HepG2 (cell line): ENCODE measurements around the gene PLA2G12A. TPM values are rescaled to one million over a fixed set of nuclear protein-coding genes. Genes with fewer than 3 reads are reported as not detected.

Experiments used
- ATF1 ChIP-seq: IDR thresholded peaks from 2 replicates; pipeline ENCODE4 v1.6.1; 2016; ENCODE audit warnings: mild to moderate bottlenecking, control low read depth
- CENPT ChIP-seq: sonication (generic); formaldehyde crosslinking; IDR thresholded peaks from 2 replicates; pipeline ENCODE4 v1.8.0; 2022; ENCODE audit warnings: low read depth, mild to moderate bottlenecking, moderate library complexity, missing genetic modification reagents
- ETV5 ChIP-seq: IDR thresholded peaks from 2 replicates; pipeline ENCODE4 v1.6.1; 2018; ENCODE audit warnings: missing biosample characterization, missing genetic modification reagents, inconsistent platforms, borderline replicate concordance
- ISX ChIP-seq: sonication (generic); formaldehyde crosslinking; conservative IDR thresholded peaks from 2 replicates; pipeline ENCODE4 v1.5.0; 2020; ENCODE audit warnings: missing genetic modification reagents
- KDM5A ChIP-seq: fragments of 200-600 bp; sonication (generic); IDR thresholded peaks from 2 replicates; pipeline ENCODE4 v1.7.0; 2018; ENCODE audit warnings: antibody characterized with exemption, mild to moderate bottlenecking, low read length, borderline replicate concordance
- MAFK ChIP-seq, 2 experiments: IDR thresholded peaks in 1 of 2; conservative IDR thresholded peaks in 1 of 2; 2 replicates each; pipeline ENCODE4 v1.6.1; 2011; ENCODE audit warnings: improper control_type of control experiment in 2 of 2, low read length in 2 of 2
- MYC ChIP-seq: sonication (generic); formaldehyde crosslinking; IDR thresholded peaks from 2 replicates; pipeline ENCODE4 v1.9.0; 2021; ENCODE audit warnings: missing genetic modification reagents, borderline replicate concordance
- SMAD1 ChIP-seq: sonication (generic); formaldehyde crosslinking; IDR thresholded peaks from 2 replicates; pipeline ENCODE4 v1.4.0; 2020; ENCODE audit warnings: missing genetic modification reagents, low read depth, mild to moderate bottlenecking, borderline replicate concordance
- SOX13 ChIP-seq, 3 experiments: fragments of 450-650 bp in 1 of 3; sonication (generic) in 1 of 3; formaldehyde crosslinking in 1 of 3; IDR thresholded peaks in 2 of 3; conservative IDR thresholded peaks in 1 of 3; 2 replicates each; pipeline versions ENCODE4 v1.5.0 to v1.6.1; 2016 to 2020; ENCODE audit warnings: antibody characterized with exemption in 1 of 3, mild to moderate bottlenecking in 1 of 3, missing compliant biosample characterization in 1 of 3, missing genetic modification reagents in 1 of 3, moderate library complexity in 1 of 3
- SOX6 ChIP-seq, 2 experiments: fragments of 450-650 bp in 1 of 2; sonication (generic) in 1 of 2; formaldehyde crosslinking in 1 of 2; IDR thresholded peaks; 2 replicates each; pipeline versions ENCODE4 v1.4.0 to v1.6.1; 2017 to 2020; ENCODE audit warnings: antibody characterized with exemption in 1 of 2, mild to moderate bottlenecking in 1 of 2, missing genetic modification reagents in 1 of 2
- ZBTB38 ChIP-seq: sonication (generic); formaldehyde crosslinking; IDR thresholded peaks from 2 replicates; pipeline ENCODE4 v1.5.1; 2020; ENCODE audit warnings: mild to moderate bottlenecking, missing genetic modification reagents
- ZFP1 ChIP-seq: IDR thresholded peaks from 2 replicates; pipeline ENCODE4 v1.6.1; 2016
- ZNF124 ChIP-seq: sonication (generic); formaldehyde crosslinking; IDR thresholded peaks from 2 replicates; pipeline ENCODE4 v1.4.0; 2020; ENCODE audit warnings: missing genetic modification reagents
- ZNF136 ChIP-seq: sonication (generic); formaldehyde crosslinking; IDR thresholded peaks from 2 replicates; pipeline ENCODE4 v1.8.1; 2022; ENCODE audit warnings: low read depth, mild to moderate bottlenecking, moderate library complexity, missing genetic modification reagents
- ZNF446 ChIP-seq: sonication (generic); formaldehyde crosslinking; IDR thresholded peaks from 2 replicates; pipeline ENCODE4 v1.5.0; 2020; ENCODE audit warnings: mild to moderate bottlenecking, missing genetic modification reagents
- ZNF772 ChIP-seq: sonication (generic); formaldehyde crosslinking; IDR thresholded peaks from 2 replicates; pipeline ENCODE4 v1.5.0; 2020; ENCODE audit warnings: mild to moderate bottlenecking, missing genetic modification reagents
- ZNF879 ChIP-seq: sonication (generic); formaldehyde crosslinking; IDR thresholded peaks from 2 replicates; pipeline ENCODE4 v1.8.1; 2023; ENCODE audit warnings: missing genetic modification reagents
- polyA plus RNA-seq, 8 experiments: library from polyadenylated mRNA; depleted of rRNA in 3 of 8; stranded (reverse) in 7 of 8; unstranded in 1 of 8; fragments of >200 nt; fragmentation: Illumina TruSeq in 4 of 8; extraction: Trizol in 4 of 8; gene quantifications; 2 replicates each; pipeline versions ENCODE4 v1.2.1 to v1.2.3, GENCODE V29; 2011 to 2016; ENCODE audit warnings: low read depth in 4 of 8, missing spikeins in 1 of 8, mixed read lengths in 1 of 8; ENCODE audit not compliant: insufficient read depth in 1 of 8
- total RNA-seq, 5 experiments: library from RNA; depleted of rRNA; stranded (reverse); fragments of >200 nt; fragmentation: Illumina TruSeq; extraction: Trizol; gene quantifications; 2 replicates each; pipeline ENCODE4 v1.2.3, GENCODE V29; 2016; ENCODE audit warnings: low read depth in 1 of 5
- TF ChIP-seq, protein P1 (sequence below): sonication (generic); formaldehyde crosslinking; IDR thresholded peaks from 2 replicates; pipeline ENCODE4 v1.5.1; 2020; ENCODE audit warnings: missing genetic modification reagents, mild to moderate bottlenecking, borderline replicate concordance
- TF ChIP-seq, protein P2 (sequence below): IDR thresholded peaks from 2 replicates; pipeline ENCODE4 v1.6.1; 2016; ENCODE audit warnings: low read depth
- TF ChIP-seq, protein P3 (sequence below): sonication (generic); formaldehyde crosslinking; IDR thresholded peaks from 2 replicates; pipeline ENCODE4 v1.5.0; 2020; ENCODE audit warnings: missing genetic modification reagents, mild to moderate bottlenecking, borderline replicate concordance
- TF ChIP-seq, protein P4 (sequence below): sonication (generic); formaldehyde crosslinking; IDR thresholded peaks from 2 replicates; pipeline ENCODE4 v1.9.0; 2022; ENCODE audit warnings: low read depth, missing genetic modification reagents

PLA2G12A gene
- total and polyA plus RNA-seq, 2 of the 13 experiments (the other 11 are each of a cell fraction or from before 2014, with no cell fraction given), result 61.2 to 64.0 TPM

DNA sequence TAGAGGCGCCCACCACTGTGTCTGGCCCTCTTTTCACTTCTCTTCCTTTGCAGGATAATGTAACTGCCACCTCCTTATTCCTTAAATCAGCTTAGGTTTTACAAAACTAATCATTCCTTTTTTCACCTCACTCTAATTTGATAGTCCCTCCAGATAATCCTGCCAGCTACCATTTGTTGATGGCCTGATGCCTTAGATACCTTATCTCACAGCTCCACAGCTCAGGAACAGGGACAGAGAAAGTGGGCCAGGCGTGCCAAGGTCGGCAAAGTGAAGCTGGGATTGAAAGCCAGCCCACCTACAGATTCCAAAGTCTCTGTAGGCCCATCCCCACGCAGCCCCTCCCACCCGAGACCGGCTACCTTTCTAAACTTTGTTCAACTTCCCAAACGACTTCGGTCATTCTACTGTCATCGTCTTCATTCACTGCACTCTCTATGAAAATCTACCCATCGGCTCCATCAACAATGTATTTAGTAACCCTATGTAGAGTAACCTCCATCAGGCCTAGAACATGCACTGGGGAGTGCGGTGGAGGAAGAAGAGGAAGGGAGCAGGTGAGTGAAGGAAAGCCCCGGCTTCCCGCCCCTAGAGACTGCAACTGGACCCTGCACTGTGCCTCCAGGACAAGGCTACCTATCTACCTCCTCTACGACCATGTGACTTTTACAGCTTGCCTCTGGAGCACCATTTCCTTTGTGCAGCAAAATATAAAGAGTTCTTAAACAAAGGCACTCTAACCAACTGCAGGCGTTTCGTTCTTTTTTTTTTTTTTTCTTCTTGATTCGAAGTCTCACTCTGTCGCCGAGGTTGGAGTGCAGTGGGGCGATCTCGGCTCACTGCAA, 28.1 kb downstream of the PLA2G12A start (continued):
- no peak for TF ChIP-seq SOX6 (IDR thresholded peaks at IDR 0.05)
- no peak for TF ChIP-seq SOX6 (CRISPR knock-in tag; IDR thresholded peaks at IDR 0.05)
- no peak for TF ChIP-seq ZFP1 (CRISPR knock-in tag)
- TF ChIP-seq CENPT (CRISPR knock-in tag), result no peak
- no peak for TF ChIP-seq ZNF772 (CRISPR knock-in tag)
- 0 out of 2 replicates have a peak, but pooled peaks have one; percentile 19 for TF ChIP-seq MYC (CRISPR knock-in tag)
- no peak for TF ChIP-seq ETV5 (CRISPR knock-in tag)
- no peak for TF ChIP-seq KDM5A
- TF ChIP-seq SMAD1 (CRISPR knock-in tag), result no peak
- TF ChIP-seq ZNF124 (CRISPR knock-in tag), result no peak
- TF ChIP-seq ISX (CRISPR knock-in tag), result no peak
- no peak for TF ChIP-seq ZNF446 (CRISPR knock-in tag)
- TF ChIP-seq, protein P1, sequence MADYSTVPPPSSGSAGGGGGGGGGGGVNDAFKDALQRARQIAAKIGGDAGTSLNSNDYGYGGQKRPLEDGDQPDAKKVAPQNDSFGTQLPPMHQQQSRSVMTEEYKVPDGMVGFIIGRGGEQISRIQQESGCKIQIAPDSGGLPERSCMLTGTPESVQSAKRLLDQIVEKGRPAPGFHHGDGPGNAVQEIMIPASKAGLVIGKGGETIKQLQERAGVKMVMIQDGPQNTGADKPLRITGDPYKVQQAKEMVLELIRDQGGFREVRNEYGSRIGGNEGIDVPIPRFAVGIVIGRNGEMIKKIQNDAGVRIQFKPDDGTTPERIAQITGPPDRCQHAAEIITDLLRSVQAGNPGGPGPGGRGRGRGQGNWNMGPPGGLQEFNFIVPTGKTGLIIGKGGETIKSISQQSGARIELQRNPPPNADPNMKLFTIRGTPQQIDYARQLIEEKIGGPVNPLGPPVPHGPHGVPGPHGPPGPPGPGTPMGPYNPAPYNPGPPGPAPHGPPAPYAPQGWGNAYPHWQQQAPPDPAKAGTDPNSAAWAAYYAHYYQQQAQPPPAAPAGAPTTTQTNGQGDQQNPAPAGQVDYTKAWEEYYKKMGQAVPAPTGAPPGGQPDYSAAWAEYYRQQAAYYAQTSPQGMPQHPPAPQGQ (CRISPR knock-in tag), result no peak
- no peak for TF ChIP-seq ZNF136 (CRISPR knock-in tag)
- TF ChIP-seq, protein P2, sequence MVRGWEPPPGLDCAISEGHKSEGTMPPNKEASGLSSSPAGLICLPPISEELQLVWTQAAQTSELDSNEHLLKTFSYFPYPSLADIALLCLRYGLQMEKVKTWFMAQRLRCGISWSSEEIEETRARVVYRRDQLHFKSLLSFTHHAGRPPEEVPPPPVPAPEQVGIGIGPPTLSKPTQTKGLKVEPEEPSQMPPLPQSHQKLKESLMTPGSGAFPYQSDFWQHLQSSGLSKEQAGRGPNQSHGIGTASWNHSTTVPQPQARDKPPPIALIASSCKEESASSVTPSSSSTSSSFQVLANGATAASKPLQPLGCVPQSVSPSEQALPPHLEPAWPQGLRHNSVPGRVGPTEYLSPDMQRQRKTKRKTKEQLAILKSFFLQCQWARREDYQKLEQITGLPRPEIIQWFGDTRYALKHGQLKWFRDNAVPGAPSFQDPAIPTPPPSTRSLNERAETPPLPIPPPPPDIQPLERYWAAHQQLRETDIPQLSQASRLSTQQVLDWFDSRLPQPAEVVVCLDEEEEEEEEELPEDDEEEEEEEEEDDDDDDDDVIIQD (CRISPR knock-in tag), result no peak
- TF ChIP-seq, protein P3, sequence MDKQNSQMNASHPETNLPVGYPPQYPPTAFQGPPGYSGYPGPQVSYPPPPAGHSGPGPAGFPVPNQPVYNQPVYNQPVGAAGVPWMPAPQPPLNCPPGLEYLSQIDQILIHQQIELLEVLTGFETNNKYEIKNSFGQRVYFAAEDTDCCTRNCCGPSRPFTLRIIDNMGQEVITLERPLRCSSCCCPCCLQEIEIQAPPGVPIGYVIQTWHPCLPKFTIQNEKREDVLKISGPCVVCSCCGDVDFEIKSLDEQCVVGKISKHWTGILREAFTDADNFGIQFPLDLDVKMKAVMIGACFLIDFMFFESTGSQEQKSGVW (CRISPR knock-in tag), result no peak
- TF ChIP-seq ATF1 (CRISPR knock-in tag), result no peak
- no peak for TF ChIP-seq ZBTB38 (CRISPR knock-in tag)
- TF ChIP-seq, protein P4, sequence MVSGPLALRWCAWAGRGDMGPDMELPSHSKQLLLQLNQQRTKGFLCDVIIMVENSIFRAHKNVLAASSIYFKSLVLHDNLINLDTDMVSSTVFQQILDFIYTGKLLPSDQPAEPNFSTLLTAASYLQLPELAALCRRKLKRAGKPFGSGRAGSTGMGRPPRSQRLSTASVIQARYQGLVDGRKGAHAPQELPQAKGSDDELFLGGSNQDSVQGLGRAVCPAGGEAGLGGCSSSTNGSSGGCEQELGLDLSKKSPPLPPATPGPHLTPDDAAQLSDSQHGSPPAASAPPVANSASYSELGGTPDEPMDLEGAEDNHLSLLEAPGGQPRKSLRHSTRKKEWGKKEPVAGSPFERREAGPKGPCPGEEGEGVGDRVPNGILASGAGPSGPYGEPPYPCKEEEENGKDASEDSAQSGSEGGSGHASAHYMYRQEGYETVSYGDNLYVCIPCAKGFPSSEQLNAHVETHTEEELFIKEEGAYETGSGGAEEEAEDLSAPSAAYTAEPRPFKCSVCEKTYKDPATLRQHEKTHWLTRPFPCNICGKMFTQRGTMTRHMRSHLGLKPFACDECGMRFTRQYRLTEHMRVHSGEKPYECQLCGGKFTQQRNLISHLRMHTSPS (CRISPR knock-in tag), result no peak
- TF ChIP-seq ZNF879, result no peak
- no peak for TF ChIP-seq SOX13 (IDR thresholded peaks at IDR 0.05)
- no peak for TF ChIP-seq SOX13 (CRISPR knock-in tag; conservative IDR thresholded peaks at IDR 0.05 in 1 of 2, IDR thresholded peaks at IDR 0.05 in 1 of 2)
- TF ChIP-seq MAFK (conservative IDR thresholded peaks at IDR 0.05 in 1 of 2, IDR thresholded peaks at IDR 0.05 in 1 of 2; ENCODE audit: low read length in 2 of 2), result no peak
